HG03354 (cell line): ENCODE results near the gene DPCD.
A peak's percentile ranks its signal among the peaks of the same experiment; 100 is the strongest.
"Not testable (repeated sequence)": the region's sequence is repeated elsewhere in the genome, so short reads cannot be mapped to it uniquely, and the experiment has no call there.

Experiments
- ATAC-seq: cut with Tn5 transposase; IDR thresholded peaks from one replicate; pipeline ENCODE4 v1.9.1; 2021; ENCODE audit warnings: mild to moderate bottlenecking; ENCODE audit not compliant: unreplicated experiment, poor library complexity, severe bottlenecking

DPCD gene

DNA sequence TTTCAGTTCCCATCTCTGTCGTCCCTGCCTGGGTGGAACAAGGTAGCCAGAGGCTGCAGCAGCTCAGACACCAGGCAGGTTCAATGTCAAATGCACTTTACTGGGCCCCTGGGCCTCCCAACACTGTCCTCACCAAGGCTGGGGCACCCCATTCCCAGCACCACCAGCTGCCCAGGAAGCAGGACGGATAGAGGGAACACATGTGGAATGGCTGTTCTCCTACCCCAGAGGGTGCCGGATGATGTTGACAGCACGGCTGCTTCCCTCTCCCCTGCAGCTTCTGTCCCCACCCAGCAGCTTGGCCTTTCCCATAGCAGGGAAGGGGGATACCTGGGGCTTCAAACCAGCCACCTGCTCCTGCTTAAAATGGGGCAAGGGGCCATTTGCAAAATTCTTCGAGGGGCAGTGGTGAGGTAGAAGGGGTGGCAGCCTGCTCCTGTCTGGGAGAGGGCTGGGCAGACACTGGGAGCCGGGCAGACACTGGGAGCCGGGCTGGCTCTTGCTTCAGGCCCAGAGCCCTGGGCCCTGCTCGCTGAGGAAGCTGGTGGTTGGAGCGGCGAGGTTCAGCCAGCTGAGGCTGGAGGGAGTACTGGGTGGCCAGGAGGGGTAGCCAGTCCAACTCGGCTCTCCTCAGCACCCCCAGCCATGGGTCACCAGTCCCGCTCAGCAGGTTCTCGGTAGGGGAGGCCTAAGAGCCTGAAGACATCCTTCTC is 9.2 kb upstream of the DPCD start:
- ATAC-seq = no peak

DNA sequence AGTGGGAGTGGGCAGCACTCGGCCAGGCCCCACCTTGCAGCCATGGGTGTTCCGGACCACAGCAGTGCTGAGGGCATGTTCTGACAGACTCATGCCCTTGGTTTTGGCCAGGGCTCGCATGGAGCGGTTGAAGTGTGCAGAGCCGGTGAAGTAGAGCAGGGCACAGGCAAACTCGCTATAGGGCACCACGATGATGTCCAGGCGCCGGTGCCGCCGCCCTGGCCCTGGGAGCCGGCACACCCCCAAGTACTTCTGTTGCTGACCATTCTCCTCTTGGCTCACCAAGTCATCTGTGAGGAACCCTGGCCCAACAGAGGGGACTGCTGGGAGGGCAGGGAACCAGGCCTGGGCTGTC is 8.6 kb upstream of the DPCD start:
- no peak for ATAC-seq

DNA sequence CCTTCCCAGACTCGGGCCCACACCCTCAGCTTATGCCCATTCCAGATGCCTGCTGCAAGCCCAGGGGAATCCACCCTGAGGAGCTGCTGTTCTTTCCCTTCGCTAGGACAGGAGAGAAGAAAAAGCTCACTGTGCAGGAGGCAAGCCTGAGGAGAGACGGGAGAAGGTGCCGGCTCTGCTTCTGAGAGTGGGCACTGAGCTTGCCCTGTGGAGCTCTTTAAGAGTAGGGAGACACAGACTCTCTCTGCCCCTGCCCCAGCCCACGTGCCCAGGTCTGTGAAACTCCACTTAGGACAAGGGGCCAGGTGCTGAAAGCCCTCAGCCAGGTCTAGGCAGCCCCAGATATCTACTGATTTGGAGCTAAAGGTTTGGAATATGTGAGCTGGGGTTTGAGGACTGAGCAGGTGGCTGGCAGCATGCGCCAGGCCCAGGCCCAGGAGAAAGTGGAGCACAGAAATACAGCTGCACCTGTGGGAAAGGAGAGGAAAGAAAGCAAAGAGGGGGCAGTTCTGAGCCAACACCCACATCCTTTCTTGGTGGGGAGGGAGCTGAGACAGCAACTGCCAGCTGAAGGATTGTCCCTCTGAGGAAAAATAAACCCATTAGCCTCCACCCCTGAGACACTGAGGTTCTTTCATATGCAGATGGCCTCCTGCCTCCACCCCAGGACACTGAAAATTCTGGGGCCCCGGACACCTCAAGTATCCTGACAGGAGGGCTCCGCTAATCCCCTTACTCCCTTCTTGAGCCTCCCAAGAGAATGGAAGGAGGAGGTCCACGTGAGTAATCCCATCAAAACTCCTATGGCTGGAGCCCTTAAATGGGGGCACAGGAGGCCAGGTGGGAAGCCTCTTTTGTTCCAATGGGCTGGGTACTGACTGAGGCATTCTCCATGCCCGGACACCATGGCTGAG is 7.4 kb upstream of the DPCD start:
- ATAC-seq = no peak

DNA sequence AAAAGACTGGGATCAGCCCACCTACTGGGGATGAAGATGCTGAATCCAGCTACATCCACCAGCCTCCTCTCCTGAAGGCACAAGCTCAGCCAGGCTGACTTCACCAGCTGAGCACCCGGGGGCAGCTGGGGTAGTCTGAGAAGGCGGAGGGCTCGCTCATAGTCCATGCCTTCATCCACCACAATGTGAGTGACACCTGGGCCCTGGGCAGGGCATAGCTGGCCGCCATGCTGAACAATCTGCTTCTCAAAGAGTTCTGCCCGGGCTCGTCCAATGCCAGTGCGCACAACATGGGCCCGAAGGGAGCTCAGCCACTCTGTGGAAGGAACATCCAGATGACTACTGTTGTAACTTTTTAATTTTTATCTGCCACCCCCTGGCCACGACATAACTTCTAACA is 2.3 kb upstream of the DPCD start:
- ATAC-seq = no peak

DNA sequence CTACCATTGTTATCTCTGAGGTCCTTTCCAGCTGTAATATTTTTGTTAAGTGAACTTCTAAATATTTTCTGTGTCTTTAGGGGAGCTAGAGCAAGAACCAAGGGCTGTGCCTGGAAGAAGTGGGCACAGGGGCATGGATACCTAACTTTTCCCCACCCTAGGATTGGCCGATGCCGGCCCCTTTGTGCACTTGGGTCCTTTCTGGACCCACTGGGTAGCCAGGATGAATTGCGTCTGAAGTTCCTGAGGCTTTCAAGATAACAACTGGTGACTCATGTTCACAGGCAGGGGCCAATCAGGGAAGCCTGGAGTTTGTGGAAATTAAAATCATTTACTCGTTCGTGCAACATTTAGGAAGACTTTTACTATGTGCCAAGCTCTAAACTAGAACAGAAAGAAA is 758 bp downstream of the DPCD start:
- no peak for ATAC-seq

DNA sequence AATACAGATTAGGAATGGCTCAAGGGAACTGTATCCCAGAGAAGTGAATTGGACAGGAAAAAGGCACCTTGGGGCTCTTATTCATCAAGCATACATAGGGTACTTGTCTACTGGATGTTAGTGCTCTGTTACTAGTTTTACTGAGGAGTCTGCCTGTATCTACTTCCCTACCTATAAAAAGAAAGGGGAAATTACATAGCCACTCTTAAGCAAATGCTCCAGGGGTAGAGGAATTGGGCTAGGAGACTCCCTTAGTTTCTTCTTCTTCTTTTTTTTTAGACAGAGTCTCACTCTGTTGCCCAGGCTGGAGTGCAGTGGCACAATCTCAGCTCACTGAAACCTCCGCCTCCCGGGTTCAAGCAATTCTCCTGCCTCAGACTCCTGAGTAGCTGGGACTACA is 5.2 kb downstream of the DPCD start:
- not testable (repeated sequence) for ATAC-seq

DNA sequence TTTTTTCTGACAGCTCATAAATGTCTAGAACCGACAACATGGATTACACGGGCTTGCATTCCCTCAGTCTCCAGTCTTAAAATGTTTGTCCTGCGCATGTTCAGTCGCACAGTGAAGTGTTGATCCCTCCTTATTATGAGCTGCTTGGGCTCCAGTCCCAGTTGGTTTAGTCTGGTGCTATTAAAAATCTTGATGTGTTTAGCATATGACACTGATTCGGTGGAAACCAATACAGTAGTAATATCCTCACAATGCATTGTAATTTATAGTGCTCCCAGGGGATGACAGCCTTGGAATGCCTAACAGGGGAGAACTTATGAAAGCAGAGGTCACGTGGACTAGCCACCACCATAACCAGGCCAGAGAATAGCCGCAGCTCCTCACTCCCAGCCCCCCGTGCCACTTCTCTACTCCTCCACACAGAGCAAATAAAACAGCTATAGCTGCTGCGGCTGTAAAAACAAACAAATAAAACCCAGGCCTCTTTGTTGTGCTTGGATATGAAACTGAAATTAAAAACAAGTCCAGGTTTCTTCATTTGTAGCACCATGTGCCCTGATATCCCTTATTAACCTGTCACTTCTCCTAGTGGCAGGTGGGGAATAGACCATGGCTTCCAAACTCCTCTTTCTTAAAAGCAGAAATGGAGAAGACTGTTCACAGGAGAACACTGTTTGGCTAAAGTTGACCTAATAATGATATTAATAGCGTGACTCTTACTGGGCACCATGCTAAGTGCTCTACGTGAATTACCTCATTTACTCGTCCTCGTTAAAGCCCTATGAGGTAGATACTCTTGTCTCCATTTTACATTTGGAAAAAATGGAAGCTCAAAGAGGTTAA is 7.7 kb downstream of the DPCD start:
- ATAC-seq = no peak

DNA sequence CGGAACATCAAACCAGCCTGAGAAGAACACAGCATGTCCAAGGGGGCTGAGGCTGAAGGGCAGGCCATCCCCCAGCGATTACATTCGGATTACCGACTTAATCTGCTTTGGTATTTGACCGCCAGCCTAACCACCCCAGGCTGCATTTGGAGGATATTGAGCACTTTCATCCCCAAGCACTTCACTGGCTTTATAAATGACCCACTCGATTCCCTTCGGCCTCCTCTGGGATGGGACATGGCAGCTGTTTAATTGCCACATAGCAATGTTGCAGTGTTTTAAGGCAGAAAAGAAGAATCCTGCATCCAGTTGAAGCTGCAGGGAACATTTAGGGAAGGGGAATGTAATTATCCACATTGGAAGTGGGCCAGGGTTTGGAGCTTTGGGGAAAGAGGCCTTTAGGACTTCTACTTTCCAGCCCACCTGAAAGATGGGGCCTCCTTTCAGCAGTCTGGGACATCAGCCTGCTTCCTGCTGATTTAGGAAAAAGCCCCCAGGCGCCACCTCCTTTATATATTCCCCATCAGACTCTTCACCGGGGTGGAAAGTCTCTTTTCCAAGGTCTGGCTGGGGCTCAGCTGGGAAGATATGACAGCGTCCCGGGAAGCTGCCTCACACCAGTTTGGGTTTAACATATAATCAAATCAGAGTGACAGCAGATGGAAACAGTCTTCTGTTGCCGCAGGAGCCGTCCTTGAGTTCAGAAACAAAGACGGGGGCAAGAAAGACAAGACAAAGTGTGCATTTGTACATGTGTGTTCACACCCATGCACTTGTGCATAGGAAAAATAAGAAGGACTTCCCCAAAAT is 9.2 kb downstream of the DPCD start:
- ATAC-seq = no peak

DNA sequence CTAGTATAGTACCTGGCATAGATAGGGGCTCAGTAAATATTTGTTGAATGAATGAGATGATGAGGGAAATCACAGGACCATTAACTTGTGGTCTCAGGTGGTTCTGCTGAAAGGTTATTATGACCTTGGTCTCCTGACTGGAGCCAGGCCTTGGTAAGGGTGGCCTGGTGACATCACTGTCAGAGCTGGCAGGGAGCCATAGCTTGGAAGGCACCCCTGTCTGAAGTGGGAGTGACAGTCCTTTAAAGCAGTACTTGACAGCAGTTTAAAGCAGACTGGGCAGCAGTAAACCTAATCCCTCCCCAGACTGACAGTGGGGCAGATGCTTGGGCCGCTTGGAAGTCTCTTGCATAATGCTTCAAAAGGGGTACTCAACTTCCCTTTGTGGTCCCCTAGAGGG is 13.4 kb downstream of the DPCD start:
- no peak for ATAC-seq

DNA sequence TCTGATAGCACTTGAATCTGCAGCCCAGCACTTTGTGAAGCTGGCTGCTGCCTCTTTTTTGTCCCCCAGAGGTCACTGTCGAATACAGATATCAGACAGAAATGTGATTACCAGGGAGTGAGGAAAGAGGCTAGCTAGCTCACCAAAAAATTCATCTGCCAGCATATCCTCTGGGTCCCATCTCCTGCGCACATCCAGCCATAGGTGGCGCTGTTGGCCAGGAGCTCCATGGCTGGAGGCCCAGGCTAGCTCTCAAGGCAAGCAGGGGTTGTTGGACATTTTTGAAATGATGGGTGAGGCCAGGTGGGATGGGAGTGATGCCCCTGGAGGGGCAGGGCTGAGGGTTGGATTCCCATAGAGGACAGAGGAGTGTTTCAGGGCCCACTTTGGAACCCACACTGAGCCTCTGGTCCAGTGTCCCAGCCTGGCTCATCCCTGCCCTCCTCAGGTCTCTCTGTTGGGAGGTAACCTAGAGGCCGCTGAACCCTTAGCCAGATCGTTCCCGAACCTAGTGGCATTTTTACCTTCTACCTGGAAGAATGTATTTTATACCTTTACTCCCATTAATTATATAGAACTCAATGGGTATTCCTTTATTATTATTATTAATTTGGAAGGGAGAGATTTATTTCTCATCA is 14.8 kb downstream of the DPCD start:
- ATAC-seq = peak; percentile 82

DNA sequence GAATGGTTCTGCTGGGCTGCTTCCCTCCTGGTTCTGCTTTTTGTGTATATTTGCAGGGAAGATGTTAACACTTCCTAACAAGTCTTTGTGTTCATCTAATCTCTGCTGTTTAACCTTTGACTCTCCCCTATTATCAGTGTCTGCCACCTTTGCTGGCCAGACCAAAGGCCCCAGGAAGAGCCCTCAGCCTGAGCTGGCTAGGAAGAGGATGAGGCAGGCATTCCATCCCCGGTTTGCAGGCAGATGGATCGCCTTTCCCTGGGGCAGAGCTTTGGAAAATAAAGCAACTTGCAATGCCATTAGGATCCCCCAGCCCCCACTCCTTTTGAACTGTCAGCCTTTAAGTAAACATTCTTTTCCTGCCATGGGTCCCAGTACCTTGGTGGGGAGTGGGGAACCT is 19.0 kb downstream of the DPCD start:
- ATAC-seq = no peak

DNA sequence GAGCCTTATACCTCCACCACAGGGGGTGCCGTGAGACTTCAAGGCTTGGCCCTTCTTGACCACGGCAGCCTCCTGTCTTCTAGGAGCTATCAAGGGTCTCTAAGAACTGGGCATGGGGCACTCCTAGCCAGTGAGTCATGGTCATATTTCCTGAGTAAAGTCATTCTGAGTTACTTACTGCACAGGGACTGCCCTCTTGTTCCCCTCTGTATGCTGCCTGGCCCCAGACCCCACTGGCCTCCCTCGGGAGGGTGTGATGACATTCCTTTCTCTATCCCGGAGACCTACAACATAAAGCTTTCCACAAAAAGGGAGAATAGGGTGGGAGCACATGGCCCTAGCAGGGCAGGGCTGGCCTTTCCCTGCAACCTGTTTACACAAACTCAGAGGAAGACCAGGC is 21.4 kb downstream of the DPCD start:
- ATAC-seq = no peak

DNA sequence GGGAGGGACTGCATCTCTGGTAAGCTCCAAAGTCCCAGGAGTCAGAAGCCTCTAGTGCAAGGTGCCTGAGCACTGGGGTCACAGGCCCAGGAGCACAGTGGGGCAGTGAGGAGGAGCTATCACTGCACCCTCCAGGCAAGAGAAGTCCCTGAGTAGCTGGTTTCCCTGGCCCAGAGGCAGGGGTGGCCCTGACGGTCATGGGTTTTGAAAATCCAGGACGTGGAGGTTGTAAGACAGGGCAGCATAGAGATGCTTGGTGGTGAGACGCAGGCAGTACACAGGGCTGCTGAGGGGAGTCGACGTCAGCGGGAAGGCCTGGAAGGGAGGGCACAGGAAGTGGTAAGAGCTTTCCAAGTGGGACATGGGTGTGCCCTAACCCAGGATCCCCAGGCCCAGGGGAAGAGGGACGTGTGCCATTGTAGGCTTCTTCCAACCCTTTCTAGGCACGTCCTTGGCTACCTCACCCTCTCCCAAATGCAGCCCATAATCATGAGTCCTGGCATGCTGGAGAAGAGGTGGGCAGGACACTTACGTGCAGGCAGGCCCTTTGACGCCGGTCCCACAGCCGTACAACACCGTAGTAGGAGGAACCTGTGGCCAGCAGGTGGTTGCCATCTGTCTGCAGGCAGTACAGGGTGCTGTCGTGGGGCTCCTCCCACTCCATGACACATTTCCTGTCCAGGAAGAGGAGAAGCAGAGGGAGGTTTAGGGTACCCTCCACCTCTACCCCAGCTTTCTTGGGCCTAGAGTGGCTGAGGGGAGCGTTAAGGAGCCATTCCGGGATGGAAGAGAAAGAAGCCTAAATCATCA is 23.2 kb downstream of the DPCD start:
- ATAC-seq = no peak

DNA sequence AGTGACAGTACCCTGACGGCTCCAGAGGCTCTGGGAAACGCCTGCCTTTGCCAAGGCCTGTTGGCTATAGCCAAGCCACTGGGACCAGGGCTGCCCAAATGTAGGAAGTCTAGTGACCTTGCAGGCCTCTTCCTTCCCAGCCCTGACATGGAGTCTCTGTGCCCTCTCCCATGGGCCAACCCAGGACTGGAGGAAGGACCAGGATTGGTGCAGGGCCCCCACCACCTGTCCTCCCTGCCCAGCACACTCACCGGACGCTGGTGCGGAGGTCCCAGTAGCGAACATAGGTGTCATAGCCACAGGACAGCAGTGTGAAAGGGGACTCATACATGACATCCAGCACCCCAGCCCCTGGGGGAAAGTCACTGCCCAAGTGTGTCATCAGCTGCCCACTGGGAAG is 24.0 kb downstream of the DPCD start:
- no peak for ATAC-seq

DNA sequence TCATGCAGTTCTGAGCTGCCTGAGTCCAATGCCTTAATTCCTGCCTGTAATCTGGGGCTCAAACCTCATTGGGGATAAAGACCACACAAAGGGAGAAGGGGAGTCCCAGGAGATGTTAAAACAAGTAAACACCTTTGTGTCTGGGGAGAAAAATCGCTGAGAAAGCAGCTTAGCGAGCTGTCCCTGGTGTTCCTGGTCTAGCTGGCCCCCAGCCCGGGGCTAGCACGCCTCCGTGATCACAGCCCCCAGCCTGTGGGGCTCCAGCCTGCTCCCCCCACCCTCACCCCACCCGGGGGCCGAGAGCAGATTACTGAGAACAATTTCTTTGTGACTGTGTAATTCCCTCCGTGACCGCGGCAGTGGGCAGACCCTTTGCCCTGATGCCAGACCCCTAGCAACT is 24.8 kb downstream of the DPCD start:
- no peak for ATAC-seq

DNA sequence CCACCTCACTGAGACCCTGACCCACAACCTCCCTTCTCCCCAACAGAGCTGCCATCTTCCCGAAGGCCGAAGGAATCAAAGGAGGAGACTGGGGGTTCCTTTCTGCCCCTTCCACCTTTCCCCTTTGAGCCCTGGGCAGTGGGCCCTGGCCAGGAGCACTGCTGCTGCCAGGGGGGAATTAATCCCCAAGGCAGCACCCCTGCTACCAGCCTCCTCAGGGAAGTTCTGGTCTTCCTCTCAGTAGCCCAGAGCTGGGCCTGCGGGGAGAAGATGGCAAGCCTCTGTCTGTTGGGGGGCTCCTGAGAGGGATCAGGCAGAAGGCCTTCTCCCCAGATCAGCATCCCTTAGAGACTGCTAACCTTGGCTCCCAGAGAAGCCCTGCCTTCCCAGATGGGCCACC is 25.5 kb downstream of the DPCD start:
- ATAC-seq = no peak

DNA sequence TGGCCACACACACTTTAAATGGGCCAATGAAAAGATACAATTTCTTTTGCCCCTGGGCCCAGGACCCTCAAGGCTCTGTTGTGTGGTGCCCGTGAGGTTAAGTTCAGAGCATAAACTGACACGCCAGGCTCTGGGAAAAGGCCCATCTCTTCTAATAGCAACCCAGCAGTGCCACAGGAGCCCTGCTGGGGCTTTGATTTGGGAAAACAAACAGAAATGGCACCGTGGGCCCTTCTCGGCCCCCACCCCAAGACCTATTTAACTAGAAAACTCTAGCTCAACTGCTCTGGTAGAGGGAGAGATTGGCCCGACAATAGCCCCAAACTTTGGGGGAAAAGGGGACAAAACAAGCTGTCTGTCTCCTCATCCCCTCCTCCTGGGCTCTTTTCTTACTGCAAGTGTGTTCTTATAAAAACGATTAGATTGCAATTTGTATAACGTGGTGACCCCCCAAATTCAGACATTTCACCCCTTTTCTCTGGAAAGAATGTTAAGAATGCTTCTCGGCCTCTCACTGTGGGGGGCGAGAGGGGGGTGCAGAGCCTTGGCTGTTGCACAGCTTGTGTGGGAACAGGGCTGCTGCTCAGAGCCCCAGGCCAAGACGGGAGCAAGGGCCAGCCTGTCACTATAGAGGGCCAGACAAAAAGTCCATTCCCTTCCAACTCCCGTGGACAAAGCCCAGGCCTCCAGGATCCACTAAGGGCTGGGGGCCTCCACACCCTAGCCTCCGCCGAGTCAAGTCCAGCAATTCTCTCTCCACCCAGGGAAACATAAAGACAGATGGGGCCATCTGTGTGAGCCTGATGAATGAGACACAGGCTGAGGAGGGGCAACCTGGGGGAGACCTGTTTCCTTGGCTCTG is 26.8 kb downstream of the DPCD start:
- ATAC-seq = no peak
